Cardiac fibroblast (primary cell): Measurements from ENCODE around the gene CPHXL.
A peak's percentile ranks its signal among the peaks of the same experiment; 100 is the strongest.

Experiments used
- DNase-seq, 2 donors: peaks; one replicate each; pipeline versions ENCODE4 v3.0.0 to v3.0.0-alpha.2; 2010; ENCODE audit warnings: low read depth in 2 of 2
- H3K4me3 ChIP-seq, 2 donors: replicated peaks in 1 of 2; 1 replicate in 1 of 2; 2 replicates in 1 of 2; pipeline ENCODE4 v1.5.1; 2011; ENCODE audit warnings: low read depth in 2 of 2, low read length in 2 of 2, mild to moderate bottlenecking in 2 of 2, moderate library complexity in 1 of 2
- TF ChIP-seq, protein P1 (sequence below): IDR thresholded peaks from one replicate; pipeline ENCODE4 v1.5.1; 2011; ENCODE audit warnings: low read depth, mild to moderate bottlenecking, low read length, inconsistent platforms

CPHXL gene

DNA sequence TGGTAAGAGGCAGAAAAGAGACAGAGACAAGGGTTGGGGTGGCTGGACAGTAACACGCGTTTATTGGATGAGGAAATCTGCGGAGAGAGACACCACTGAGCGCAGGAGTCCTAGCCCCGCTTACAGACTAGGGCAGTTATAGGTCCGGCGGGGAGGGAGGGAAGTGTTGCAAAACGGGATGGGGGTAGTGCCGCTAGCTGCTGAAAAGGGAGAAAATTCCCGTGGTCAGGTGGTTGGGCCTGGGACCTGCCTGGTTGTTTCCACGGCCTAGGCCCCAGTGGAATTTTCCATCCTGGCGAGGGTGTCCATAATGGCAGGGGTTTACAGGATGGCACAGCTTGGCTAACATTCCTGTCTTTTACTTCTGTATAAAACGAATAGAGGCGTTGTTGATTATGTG is 44.0 kb downstream of the CPHXL start:
- no peak for DNase-seq
- no peak overlapping the region for H3K4me3 ChIP-seq
- TF ChIP-seq, protein P1, sequence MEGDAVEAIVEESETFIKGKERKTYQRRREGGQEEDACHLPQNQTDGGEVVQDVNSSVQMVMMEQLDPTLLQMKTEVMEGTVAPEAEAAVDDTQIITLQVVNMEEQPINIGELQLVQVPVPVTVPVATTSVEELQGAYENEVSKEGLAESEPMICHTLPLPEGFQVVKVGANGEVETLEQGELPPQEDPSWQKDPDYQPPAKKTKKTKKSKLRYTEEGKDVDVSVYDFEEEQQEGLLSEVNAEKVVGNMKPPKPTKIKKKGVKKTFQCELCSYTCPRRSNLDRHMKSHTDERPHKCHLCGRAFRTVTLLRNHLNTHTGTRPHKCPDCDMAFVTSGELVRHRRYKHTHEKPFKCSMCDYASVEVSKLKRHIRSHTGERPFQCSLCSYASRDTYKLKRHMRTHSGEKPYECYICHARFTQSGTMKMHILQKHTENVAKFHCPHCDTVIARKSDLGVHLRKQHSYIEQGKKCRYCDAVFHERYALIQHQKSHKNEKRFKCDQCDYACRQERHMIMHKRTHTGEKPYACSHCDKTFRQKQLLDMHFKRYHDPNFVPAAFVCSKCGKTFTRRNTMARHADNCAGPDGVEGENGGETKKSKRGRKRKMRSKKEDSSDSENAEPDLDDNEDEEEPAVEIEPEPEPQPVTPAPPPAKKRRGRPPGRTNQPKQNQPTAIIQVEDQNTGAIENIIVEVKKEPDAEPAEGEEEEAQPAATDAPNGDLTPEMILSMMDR: no peak

DNA sequence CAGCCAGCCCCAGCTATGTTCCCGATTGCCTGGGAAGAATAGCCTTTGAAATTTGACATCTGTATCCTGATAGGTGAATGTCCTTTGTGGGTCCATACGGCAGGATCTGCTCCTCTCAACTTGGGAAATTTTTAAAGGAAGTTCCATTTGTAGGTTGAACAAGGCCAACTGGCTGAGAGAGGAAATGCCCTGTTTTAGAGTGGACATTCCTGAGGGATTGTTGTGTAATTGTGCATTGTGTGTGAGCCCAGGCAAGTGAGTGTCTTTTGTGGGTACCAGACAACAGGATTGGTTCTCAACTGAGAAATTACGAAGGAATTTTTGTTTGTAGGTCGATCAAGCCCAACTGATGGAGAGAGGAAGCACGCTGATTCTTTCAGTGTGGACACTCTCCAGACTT is 46.9 kb downstream of the CPHXL start:
- H3K4me3 ChIP-seq: no peak overlapping the region
- peak; percentile 4 to 55 for DNase-seq
- TF ChIP-seq, protein P1: no peak

DNA sequence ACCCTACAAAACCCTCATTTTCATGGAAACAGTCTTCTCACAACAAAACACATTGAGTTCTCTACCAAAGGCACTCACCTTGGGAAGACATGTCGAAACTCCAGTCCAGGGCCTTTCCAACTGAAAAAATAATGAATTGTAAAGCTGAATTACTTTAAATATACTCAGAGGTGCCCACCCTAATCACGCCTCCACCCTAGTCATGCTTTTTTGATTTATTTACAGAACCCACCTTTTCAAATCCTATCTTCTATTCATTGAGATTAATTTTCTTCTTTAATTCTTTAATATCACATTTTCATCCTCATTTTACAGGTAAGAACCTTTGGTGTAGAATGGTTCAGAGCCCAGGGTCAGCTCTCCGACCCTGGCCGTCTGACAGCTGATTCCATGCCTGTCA is 49.4 kb downstream of the CPHXL start, which contains the start of gene CPHXL2:
CPHXL2 (minus strand) TSS at position 101 of the 400 bp plus-strand sequence; CDS start at position 91, 10 bp downstream.
- TF ChIP-seq, protein P1: no peak
- H3K4me3 ChIP-seq: no peak within 1 kb of the TSS
- DNase-seq: no peak

DNA sequence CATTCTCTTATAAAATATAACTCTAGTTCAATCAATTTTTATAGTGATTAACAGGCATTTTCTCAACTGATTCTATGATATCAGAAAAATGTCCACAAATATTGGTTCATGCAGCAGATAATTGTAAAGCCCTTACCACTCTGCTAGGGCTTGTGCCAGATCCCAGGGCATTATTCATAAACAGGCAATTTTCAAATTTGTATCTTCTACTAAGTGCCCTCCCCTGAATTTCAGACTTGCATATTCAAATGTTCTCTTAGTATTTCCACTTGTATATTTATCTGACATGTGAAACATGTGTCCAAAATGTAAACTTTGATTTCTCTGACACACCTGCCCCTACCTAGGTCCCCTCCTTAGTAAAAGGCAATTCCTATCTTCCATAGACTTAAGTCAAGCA is 58.8 kb downstream of the CPHXL start:
- TF ChIP-seq, protein P1: no peak
- H3K4me3 ChIP-seq: no peak overlapping the region
- no peak for DNase-seq
